SKM-1 (cell line): Measurements from ENCODE around the gene RALY.
"Not testable (repeated sequence)": the region's sequence is repeated elsewhere in the genome, so short reads cannot be mapped to it uniquely, and the experiment has no call there.

Experiments
- DNase-seq: peaks from one replicate; lab custom pipeline; 2025; ENCODE audit not compliant: unreplicated experiment; lab: John Stamatoyannopoulos, UW

The RALY gene

DNA sequence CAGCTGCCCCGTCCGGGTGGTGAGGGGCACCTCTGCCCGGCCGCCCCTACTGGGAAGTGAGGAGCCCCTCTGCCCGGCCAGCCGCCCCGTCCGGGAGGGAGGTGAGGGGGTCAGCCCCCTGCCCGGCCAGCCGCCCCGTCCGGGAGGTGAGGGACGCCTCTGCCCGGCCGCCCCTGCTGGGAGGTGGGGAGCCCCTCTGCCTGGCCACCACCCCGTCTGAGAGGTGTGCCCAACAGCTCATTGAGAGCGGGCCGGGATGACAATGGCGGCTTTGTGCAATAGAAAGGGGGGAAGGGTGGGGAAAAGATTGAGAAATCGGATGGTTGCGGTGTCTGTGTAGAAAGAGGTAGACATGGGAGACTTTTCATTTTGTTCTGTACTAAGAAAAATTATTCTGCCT is 139.2 kb downstream of the RALY start:
- not testable (repeated sequence) for DNase-seq

DNA sequence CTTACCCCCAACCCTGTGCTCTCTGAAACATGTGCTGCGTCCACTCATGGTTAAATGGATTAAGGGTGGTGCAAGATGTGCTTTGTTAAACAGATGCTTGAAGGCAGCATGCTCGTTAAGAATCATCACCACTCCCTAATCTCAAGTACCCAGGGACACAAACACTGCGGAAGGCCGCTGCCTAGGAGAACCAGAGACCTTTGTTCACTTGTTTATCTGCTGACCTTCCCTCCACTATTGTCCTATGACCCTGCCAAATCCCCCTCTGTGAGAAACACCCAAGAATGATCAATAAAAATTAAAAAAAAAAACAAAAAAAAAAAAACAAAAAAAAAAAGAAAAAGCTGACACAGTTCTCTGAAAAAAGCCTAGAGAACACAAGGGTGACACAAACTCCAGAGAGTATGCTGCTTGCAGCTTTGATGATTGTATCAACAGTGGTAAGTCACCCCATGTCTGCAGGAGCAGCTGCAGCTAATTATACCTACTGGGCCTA is 139.7 kb downstream of the RALY start:
- DNase-seq, result not testable (repeated sequence)
